Activated CD8-positive, alpha-beta memory T cell treated with anti-CD3 and anti-CD28 coated beads for 48 hours (primary cell): ENCODE data around the gene SAE1.
"Not testable (repeated sequence)": the region's sequence is repeated elsewhere in the genome, so short reads cannot be mapped to it uniquely, and the experiment has no call there.

Experiments
- DNase-seq, 3 experiments: peaks; one replicate each; pipeline ENCODE4 v3.0.0-alpha.2; 2020; ENCODE audit warnings: low read depth in 2 of 3, low spot score in 2 of 3

Gene SAE1

GRCh38 chr19:47130589-47131227 lies at the start of gene SAE1:
TSS of gene SAE1 (plus strand) at chr19:47130835. CDS start at chr19:47130931, 96 bp downstream.
- peak; percentile 76 to 96 (median 87) for DNase-seq

GRCh38 chr19:47081095-47081494 lies 49.5 kb upstream of the SAE1 start:
- DNase-seq, result no peak

- no peak for DNase-seq
Measured at GRCh38 chr19:47082493-47082892, 48.1 kb upstream of the SAE1 start.

GRCh38 chr19:47084879-47085439 lies 45.7 kb upstream of the SAE1 start:
- DNase-seq, result no peak

DNA sequence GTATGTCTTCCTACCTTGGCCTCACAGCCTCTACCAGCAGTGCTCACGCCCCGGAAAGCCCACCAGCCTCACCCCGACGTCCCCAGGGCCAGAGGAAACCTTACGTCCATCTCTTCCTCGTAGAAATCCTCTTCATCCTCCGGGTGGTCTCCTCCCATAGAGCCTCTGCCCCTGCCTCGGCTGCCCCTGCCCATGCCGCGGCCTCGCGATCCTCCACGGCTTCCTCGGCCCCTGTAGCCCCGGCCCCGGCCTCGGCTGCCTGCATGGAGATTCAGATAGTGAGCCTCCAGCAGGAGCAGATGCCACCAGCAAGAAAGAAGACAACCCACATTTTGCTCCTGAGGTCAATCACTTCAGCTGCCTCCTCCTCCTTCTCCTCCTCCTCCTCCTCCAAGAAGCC lies 44.4 kb upstream of the SAE1 start:
- no peak for DNase-seq

- no peak for DNase-seq
Measured at GRCh38 chr19:47089767-47090350, 40.8 kb upstream of the SAE1 start.

DNA sequence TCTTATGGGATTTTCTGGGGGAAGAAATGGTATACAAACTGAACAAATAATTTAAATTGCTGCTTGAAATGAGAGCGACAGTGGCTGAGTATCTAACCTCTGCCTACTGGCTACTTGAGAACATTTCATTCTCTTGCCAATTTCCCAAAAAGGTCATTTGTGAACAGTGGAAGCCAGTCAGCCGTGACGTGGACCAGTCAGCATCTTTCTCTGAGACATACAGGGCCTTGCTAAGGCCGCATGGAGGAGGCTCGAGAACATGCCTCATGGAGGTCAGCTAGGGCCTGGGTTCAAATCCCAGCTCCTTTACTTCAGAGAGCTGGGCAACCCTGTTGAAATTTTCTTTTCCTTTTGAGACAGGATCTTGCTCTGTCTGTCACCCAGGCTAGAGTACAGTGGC lies 37.4 kb upstream of the SAE1 start:
- DNase-seq, result no peak

DNA sequence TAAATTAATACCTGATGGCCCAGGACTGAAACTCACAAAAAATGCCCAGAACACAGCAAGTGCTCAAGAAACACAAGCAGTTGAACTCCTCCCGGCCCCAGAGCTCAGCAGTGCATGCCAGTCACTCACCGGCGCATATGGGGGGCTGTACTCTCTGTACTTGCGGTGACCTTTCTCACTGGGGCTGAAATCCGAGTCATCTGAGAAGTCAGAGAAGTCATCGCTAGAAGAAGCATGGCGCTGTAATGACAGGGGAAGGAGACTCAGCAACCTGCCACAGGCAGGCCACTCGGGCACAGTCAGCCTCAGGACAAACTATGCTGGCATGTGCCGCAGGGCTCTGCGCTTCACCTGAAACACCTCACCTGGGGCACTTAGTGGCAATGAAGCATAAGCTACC lies 36.8 kb upstream of the SAE1 start:
- peak in 2 of 3 experiments; percentile 7 to 17 for DNase-seq

GRCh38 chr19:47094557-47095475 lies 35.8 kb upstream of the SAE1 start:
- peak; percentile 24 to 47 (median 38) for DNase-seq

GRCh38 chr19:47095476-47096099 lies 35.0 kb upstream of the SAE1 start:
- DNase-seq, result no peak

DNA sequence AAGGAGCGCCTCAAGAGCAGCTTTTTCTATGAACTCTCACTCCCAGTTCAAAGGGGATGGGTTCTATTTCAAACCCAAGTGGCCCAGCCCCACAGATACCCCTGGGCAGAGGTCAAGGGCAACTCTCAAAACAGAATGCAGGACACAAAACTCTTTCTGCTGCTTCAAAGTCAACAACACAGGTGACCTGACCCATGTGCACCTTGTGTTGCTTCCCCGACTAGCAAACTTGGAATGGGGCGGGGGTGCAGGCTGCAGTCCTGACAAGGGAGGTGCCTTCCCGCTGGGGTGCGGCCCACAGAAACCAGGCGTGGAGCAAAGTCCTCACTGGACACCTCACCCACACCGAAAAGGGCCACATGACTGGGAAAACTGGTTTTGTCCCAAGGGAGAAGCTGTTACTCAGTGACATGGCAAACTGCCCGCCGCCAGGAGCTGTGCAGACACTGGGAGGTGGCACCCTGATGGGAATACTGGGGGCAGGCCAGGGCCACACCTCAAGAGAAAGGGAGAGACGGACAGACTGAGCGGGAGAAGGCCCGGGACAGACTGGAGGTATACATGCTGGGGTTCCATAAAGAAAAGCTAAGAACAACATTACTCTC lies 34.4 kb upstream of the SAE1 start:
- no peak for DNase-seq

GRCh38 chr19:47096721-47097120 lies 33.9 kb upstream of the SAE1 start:
- DNase-seq, result no peak

GRCh38 chr19:47097396-47098201 lies 33.0 kb upstream of the SAE1 start:
- no peak for DNase-seq

- DNase-seq, result no peak
Measured at GRCh38 chr19:47098608-47099007, 32.0 kb upstream of the SAE1 start.

- no peak for DNase-seq
Measured at GRCh38 chr19:47099576-47100050, 31.0 kb upstream of the SAE1 start.

DNA sequence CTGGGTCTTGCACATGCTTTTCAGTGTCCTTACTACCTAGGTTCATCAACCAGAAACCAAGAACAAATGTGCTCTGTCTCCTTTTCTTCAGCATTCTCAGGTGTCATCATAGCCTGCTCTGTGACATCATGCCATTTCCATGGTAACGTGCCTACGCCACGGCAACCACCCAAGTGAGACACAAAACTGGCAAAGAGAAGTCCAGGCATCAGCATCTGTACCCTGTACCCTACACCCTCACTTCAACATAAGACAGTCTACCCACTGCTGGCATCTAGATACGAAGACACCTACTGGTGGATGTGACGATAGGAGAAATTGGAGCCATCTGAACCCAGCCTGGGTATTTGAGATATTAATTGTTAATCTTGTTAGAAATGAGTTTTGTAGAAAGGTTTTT lies 30.3 kb upstream of the SAE1 start:
- DNase-seq, result no peak

DNA sequence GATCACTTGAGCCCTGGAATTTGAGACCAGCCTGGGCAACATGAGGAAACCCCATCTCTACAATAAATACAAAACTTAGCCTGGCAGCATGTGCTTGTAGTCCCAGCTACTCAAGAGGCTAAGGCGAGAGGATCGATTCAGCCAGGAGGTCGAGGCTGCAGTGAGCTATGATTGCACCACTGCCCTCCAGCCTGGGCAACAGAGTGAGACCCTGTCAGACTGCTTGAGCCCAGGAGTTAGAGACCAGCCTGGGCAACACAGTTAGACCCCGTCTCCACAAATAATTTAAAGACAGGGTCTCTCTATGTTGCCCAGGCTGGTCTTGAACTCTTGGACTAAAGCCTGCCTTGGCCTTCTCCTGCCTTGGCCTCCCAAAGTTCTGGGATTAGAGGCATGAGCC lies 29.5 kb upstream of the SAE1 start:
- not testable (repeated sequence) for DNase-seq

DNA sequence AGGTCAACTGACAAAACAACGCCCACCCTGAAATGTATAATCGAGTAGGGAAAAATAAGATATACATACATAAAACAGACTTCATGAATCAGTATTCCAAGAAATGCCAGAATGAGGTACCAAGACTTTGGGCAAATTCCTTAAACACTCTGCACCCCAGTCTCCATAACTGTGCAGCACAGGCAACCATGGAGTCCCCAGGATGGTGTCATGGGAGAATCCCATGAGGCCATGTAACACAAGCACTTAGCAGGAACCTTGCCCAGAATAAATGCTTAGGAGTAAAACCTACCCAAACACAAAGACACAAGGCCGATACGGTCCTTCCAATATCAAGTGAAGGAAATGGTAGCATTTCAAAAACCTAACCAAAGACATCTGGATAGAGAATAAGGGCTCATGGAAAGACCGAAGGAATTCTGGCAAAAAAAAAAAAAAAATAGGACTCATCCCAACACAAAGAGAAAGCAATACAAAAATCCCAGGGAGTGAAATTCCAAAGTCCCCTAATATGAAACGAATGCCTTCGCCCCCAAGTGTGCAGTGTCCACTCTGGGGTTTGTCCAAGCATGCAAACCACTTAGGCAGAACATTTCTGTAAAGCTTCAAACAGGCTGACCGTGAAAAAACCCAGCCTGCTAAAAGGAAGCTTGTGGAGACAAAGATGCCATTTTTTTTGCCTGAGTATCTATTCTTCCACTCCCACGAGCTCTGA lies 28.1 kb upstream of the SAE1 start:
- DNase-seq, result no peak

DNA sequence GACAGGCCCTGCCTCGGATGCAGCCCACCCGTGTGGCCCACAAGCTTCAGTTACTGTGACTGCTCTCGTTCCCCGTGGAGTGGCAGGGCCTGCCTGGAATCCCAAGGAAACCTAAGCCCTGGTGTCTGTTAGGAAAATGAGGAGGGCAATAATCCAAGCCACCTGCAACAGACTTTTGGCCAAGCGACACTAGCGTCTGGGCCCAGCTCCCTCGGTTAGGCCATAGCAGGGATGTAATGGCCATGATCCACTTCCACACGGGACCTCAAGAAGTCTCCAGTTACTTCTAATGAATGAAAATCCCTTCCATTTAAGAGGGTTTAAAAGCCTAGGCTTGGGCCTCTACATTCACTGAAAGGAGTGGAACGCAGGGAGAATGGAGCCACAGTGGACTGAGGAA lies 26.0 kb upstream of the SAE1 start:
- DNase-seq, result no peak
